ENCODE results near the gene CD48.

GRCh38 chr1:160740133-160740688 lies 28.6 kb upstream of the CD48 start:
- TF ChIP-seq ZBTB33 (IDR thresholded peaks at IDR 0.05): no peak
- no peak for TF ChIP-seq CTCF (IDR thresholded peaks at IDR 0.05; ENCODE audit: low read depth, low read length, missing input control)
- TF ChIP-seq SP1 (IDR thresholded peaks at IDR 0.05): no peak
- no peak for TF ChIP-seq TAF1 (conservative IDR thresholded peaks at IDR 0.05)
- no peak for TF ChIP-seq MAX (IDR thresholded peaks at IDR 0.05)

Measured in liver (tissue), 3 donors.